ENCODE measurements around the gene LRRK1. TPM values are rescaled to one million over a fixed set of nuclear protein-coding genes. Genes with fewer than 3 reads are reported as not detected.

LRRK1 gene
- total and polyA plus RNA-seq, 2 experiments from 2014 or later: 2.6 to 4.5 TPM

DNA sequence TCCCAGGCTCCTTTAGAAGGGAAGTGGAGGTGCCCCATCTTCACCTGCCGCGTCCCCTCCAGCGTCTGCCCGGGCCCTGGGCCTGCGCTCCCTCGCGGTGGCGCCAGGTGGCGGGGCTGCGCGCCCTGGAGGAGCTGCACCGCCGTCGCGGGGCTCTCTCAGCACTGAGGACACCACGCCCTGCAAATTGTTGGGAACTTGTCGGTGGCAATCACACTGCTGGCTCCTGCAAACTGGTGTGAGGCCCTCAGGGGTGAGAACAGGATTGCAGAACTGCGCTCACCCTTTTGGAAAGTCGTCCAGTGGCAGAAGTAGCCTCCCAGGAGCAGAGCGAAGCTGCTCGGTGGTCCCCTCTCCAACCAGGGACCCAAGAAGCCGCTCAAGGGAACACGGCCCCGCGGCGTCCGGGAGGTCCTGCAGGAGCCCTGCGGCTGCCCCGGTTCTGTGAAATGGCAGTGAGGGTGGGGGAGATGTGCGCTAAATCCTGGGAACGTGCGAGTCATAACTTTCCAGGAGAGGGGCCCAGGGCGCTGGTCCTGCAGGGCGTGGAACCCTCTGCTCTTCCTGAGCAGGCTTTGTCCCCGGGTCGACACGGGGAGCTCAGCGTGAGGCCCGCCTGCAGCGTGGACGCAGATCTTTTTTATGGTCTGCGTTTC lies 995 bp upstream of the LRRK1 start:
- Histone ChIP-seq H3K79me2 (replicated peaks; ENCODE audit: insufficient read depth) (no peaks in the 10 kb centered on the region), H3K4me1 (ENCODE audit: insufficient read depth) (no peaks in the 10 kb centered on the region), H3K36me3 (ENCODE audit: insufficient read depth) (no peaks in the 10 kb centered on the region), H3K27ac (ENCODE audit: low read depth) (no peak overlapping the region), H3K9me2 (ENCODE audit: insufficient read depth) (no peaks in the 10 kb centered on the region), H2AFZ (peak overlapping the region; percentile 99), H4K20me1 (replicated peaks; ENCODE audit: insufficient read depth) (no peaks in the 10 kb centered on the region), H3K4me2 (peak overlapping the region; percentile 85), H3K27me3 (ENCODE audit: insufficient read depth) (peaks cover 60% of the 10 kb centered on the region), H3F3A (replicated peaks; ENCODE audit: low read depth) (no peaks in the 10 kb centered on the region), H3K4me3 (peak overlapping the region; percentile 64)
- TF ChIP-seq, protein P1, sequence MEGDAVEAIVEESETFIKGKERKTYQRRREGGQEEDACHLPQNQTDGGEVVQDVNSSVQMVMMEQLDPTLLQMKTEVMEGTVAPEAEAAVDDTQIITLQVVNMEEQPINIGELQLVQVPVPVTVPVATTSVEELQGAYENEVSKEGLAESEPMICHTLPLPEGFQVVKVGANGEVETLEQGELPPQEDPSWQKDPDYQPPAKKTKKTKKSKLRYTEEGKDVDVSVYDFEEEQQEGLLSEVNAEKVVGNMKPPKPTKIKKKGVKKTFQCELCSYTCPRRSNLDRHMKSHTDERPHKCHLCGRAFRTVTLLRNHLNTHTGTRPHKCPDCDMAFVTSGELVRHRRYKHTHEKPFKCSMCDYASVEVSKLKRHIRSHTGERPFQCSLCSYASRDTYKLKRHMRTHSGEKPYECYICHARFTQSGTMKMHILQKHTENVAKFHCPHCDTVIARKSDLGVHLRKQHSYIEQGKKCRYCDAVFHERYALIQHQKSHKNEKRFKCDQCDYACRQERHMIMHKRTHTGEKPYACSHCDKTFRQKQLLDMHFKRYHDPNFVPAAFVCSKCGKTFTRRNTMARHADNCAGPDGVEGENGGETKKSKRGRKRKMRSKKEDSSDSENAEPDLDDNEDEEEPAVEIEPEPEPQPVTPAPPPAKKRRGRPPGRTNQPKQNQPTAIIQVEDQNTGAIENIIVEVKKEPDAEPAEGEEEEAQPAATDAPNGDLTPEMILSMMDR (conservative IDR thresholded peaks at IDR 0.05; ENCODE audit: low read depth in 2 of 2): peak; percentile 81 to 95
- TF ChIP-seq, protein P2, sequence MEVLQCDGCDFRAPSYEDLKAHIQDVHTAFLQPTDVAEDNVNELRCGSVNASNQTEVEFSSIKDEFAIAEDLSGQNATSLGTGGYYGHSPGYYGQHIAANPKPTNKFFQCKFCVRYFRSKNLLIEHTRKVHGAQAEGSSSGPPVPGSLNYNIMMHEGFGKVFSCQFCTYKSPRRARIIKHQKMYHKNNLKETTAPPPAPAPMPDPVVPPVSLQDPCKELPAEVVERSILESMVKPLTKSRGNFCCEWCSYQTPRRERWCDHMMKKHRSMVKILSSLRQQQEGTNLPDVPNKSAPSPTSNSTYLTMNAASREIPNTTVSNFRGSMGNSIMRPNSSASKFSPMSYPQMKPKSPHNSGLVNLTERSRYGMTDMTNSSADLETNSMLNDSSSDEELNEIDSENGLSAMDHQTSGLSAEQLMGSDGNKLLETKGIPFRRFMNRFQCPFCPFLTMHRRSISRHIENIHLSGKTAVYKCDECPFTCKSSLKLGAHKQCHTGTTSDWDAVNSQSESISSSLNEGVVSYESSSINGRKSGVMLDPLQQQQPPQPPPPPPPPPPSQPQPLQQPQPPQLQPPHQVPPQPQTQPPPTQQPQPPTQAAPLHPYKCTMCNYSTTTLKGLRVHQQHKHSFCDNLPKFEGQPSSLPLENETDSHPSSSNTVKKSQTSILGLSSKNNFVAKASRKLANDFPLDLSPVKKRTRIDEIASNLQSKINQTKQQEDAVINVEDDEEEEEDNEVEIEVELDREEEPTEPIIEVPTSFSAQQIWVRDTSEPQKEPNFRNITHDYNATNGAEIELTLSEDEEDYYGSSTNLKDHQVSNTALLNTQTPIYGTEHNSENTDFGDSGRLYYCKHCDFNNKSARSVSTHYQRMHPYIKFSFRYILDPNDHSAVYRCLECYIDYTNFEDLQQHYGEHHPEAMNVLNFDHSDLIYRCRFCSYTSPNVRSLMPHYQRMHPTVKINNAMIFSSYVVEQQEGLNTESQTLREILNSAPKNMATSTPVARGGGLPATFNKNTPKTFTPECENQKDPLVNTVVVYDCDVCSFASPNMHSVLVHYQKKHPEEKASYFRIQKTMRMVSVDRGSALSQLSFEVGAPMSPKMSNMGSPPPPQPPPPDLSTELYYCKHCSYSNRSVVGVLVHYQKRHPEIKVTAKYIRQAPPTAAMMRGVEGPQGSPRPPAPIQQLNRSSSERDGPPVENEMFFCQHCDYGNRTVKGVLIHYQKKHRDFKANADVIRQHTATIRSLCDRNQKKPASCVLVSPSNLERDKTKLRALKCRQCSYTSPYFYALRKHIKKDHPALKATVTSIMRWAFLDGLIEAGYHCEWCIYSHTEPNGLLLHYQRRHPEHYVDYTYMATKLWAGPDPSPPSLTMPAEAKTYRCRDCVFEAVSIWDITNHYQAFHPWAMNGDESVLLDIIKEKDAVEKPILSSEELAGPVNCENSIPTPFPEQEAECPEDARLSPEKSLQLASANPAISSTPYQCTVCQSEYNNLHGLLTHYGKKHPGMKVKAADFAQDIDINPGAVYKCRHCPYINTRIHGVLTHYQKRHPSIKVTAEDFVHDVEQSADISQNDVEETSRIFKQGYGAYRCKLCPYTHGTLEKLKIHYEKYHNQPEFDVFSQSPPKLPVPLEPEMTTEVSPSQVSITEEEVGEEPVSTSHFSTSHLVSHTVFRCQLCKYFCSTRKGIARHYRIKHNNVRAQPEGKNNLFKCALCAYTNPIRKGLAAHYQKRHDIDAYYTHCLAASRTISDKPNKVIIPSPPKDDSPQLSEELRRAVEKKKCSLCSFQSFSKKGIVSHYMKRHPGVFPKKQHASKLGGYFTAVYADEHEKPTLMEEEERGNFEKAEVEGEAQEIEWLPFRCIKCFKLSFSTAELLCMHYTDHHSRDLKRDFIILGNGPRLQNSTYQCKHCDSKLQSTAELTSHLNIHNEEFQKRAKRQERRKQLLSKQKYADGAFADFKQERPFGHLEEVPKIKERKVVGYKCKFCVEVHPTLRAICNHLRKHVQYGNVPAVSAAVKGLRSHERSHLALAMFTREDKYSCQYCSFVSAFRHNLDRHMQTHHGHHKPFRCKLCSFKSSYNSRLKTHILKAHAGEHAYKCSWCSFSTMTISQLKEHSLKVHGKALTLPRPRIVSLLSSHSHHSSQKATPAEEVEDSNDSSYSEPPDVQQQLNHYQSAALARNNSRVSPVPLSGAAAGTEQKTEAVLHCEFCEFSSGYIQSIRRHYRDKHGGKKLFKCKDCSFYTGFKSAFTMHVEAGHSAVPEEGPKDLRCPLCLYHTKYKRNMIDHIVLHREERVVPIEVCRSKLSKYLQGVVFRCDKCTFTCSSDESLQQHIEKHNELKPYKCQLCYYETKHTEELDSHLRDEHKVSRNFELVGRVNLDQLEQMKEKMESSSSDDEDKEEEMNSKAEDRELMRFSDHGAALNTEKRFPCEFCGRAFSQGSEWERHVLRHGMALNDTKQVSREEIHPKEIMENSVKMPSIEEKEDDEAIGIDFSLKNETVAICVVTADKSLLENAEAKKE (CRISPR knock-in tag; IDR thresholded peaks at IDR 0.05): no peak
- TF ChIP-seq EZH2phosphoT487 (IDR thresholded peaks at IDR 0.05; ENCODE audit: unreplicated experiment): no peak
- TF ChIP-seq, protein P3, sequence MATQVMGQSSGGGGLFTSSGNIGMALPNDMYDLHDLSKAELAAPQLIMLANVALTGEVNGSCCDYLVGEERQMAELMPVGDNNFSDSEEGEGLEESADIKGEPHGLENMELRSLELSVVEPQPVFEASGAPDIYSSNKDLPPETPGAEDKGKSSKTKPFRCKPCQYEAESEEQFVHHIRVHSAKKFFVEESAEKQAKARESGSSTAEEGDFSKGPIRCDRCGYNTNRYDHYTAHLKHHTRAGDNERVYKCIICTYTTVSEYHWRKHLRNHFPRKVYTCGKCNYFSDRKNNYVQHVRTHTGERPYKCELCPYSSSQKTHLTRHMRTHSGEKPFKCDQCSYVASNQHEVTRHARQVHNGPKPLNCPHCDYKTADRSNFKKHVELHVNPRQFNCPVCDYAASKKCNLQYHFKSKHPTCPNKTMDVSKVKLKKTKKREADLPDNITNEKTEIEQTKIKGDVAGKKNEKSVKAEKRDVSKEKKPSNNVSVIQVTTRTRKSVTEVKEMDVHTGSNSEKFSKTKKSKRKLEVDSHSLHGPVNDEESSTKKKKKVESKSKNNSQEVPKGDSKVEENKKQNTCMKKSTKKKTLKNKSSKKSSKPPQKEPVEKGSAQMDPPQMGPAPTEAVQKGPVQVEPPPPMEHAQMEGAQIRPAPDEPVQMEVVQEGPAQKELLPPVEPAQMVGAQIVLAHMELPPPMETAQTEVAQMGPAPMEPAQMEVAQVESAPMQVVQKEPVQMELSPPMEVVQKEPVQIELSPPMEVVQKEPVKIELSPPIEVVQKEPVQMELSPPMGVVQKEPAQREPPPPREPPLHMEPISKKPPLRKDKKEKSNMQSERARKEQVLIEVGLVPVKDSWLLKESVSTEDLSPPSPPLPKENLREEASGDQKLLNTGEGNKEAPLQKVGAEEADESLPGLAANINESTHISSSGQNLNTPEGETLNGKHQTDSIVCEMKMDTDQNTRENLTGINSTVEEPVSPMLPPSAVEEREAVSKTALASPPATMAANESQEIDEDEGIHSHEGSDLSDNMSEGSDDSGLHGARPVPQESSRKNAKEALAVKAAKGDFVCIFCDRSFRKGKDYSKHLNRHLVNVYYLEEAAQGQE (IDR thresholded peaks at IDR 0.05; ENCODE audit: unreplicated experiment): no peak
- no peak for TF ChIP-seq CREB1 (CRISPR knock-in tag; IDR thresholded peaks at IDR 0.05; ENCODE audit: low read depth)
- no peak for TF ChIP-seq STAT1 (IDR thresholded peaks at IDR 0.05; ENCODE audit: unreplicated experiment)
- ATAC-seq (peak; percentile 91), DNase-seq (ENCODE audit: low spot score) (peak; percentile 91)
- Mint-ChIP-seq H3K27ac (no peak overlapping the region), H3K9me3 (peaks cover 5% of the 10 kb centered on the region; the same call in 2 of the 3 replicates), H3K36me3 (ENCODE audit: low read depth) (0 out of 3 replicates have a peak, but pooled peaks cover 3% of the 10 kb centered on the region), H3K27me3 (ENCODE audit: insufficient read depth, low read depth, poor library complexity) (peaks cover 50% of the 10 kb centered on the region), H3K4me3 (peak overlapping the region; percentile 81), H3K4me1 (peaks cover 13% of the 10 kb centered on the region)

All from GM23338 (cell line).